Measurements from ENCODE around the gene TSPEAR.

TSPEAR gene

DNA sequence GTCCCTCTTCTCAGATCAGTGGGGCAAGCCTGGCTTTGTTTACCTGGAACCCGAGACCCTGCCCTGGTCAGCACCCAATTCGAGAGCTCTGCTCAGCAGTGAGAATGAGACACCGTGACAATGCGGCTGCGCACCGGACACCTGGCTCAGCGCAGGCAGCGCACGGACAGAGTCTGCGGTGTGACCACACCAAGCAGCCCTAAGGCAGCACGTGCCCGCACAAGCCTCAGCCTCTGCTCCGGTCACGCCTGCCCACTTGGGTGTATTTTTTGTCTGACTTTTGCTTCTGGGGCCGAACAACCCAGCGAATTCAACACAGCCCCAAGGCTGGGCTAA lies 94.8 kb downstream of the TSPEAR start:
- DNase-seq (ENCODE audit: extremely low read depth, low read depth), result no peak
- H3K4me3 ChIP-seq (replicated peaks; ENCODE audit: low read depth, low read length), result no peak overlapping the region
- TF ChIP-seq, protein P1, sequence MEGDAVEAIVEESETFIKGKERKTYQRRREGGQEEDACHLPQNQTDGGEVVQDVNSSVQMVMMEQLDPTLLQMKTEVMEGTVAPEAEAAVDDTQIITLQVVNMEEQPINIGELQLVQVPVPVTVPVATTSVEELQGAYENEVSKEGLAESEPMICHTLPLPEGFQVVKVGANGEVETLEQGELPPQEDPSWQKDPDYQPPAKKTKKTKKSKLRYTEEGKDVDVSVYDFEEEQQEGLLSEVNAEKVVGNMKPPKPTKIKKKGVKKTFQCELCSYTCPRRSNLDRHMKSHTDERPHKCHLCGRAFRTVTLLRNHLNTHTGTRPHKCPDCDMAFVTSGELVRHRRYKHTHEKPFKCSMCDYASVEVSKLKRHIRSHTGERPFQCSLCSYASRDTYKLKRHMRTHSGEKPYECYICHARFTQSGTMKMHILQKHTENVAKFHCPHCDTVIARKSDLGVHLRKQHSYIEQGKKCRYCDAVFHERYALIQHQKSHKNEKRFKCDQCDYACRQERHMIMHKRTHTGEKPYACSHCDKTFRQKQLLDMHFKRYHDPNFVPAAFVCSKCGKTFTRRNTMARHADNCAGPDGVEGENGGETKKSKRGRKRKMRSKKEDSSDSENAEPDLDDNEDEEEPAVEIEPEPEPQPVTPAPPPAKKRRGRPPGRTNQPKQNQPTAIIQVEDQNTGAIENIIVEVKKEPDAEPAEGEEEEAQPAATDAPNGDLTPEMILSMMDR (IDR thresholded peaks at IDR 0.05; ENCODE audit: low read depth, low read length, missing control alignments), result no peak

DNA sequence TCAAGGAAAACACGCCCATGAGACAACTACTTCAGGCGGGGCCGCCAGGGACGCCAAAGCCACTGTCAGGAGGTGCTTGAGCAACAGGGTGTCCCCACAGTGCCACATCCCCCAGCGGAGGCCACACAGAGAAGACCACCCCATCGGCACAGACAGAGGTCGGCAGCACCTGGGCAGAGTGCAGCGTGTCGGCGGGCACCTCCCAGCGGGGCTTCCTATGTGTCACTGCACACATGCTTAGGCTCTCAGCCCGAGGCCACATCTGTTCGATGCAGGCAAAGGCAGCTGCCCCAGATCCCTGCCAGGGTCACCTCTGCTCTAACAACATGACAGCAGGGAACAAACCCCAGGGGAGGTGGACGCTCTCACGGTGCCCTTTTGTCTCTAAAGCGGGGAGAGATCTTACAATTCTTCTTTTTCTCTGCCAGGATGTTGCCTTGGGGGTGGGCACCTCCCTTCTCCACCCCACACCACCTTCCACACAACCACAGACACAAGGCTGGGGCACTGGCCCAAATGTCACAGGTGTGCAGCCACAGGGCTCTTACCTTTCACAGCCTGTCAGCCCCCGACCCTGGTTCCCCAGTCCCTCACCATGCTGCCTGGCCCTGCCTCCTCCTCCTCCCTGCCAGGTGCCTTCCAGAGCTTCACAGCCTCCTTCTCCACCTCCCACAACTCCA lies 95.3 kb downstream of the TSPEAR start:
- TF ChIP-seq, protein P1 (IDR thresholded peaks at IDR 0.05; ENCODE audit: low read depth, low read length, missing control alignments), result no peak
- no peak for DNase-seq (ENCODE audit: extremely low read depth, low read depth)
- H3K4me3 ChIP-seq (replicated peaks; ENCODE audit: low read depth, low read length), result no peak overlapping the region

DNA sequence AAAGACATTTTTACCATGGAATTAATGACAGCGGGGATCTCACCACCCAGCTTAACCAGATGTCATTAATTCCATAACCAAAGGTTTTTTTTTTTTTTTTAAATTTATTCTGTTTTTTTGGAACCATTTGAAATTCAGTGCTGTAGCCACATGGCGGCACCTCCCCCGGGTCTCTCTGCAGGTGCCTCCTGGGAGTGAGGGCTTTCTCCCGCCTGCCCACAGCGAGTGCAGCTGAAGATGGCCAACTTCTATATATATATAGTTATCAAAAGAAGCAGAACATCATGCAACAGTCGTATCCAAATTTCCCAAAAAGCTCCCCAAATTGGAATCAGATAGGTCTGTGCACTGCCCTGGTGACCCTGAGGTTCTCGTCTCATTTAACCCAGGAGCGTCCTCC lies 95.9 kb downstream of the TSPEAR start:
- no peak for DNase-seq (ENCODE audit: extremely low read depth, low read depth)
- TF ChIP-seq, protein P1 (IDR thresholded peaks at IDR 0.05; ENCODE audit: low read depth, low read length, missing control alignments), result no peak
- H3K4me3 ChIP-seq (replicated peaks; ENCODE audit: low read depth, low read length), result no peak overlapping the region

DNA sequence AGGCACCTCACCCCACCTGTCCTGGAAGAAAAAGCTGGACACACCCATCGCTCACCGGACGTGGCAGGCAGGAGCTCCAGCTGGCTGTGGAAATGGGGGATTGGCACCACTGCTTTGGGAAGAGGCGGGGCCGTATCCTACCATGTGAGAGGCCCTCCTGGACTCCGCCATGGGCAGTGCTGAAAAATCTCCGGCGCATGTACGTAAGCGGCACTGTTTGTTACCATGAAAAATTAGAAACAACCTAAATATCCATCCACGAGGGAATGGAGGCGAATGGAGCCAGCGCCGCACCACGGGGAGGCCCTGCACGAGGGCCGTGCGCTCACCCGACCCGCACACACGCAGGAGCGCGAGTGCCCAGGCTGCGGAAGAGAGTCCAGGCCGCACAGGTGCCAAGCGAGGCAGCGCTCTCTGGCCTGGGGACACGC lies 96.4 kb downstream of the TSPEAR start:
- TF ChIP-seq, protein P1 (IDR thresholded peaks at IDR 0.05; ENCODE audit: low read depth, low read length, missing control alignments), result no peak
- DNase-seq (ENCODE audit: extremely low read depth, low read depth), result no peak
- no peak overlapping the region for H3K4me3 ChIP-seq (replicated peaks; ENCODE audit: low read depth, low read length)

DNA sequence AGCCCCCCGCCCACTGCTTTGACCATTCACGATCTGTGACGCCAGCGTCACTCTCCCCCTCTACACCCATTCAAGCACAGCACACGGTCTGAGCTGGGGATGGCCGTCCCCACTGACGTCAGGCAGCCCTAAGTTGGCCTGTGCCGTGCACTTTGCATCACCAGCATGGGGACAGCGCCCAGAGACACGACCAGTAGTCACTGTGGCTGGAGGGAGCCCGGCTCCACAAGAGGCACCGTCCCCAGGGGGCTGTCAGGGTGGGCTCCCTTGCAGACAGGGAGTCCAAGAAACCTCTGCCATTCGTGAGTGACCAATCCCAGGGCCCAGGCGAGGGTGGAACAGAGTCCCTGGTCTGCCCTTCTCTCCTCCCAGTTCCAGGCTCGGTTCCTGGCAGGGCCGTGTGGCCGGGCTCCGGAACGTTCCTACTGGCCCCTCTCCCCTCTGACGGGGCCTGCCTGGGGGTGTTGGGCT lies 97.2 kb downstream of the TSPEAR start:
- no peak for DNase-seq (ENCODE audit: extremely low read depth, low read depth)

DNA sequence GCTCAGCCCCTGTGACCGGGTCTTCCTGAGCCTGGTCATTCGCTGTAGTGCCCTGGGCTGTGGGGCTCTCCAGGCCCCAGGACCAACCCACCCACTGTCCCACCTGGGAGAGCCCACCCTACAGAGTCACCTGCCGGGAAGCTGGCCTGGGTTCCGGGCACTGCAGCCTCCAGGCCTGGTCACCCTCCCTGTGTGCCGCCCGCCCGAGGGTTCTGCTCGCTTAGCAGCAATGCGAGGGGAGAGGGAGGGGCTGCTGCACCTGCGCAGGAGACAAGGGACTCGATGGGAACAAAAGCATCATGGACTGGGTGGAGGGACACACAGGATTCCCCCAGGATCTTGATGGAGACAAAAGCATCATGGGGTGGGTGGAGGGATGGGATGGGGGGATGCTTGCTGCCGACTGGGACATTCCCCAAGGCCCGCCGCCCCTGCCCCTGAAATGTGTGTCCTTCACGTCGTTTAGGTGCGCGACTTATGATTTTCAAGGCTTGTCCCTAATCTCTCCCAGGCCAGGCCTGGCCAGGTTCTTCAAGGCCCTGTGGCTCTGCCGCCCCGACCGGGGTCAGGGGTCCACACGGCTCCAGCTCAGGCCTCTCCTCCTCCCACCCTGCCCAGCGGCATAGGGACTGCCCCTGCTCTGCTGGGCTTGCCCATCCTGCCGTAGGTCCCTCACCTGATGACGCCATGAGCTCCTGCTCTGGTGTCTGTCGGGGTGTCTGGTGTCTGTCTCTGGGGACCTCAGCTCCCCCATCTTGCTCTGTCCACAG lies 97.8 kb downstream of the TSPEAR start:
- DNase-seq (ENCODE audit: extremely low read depth, low read depth), result no peak
- TF ChIP-seq, protein P1 (IDR thresholded peaks at IDR 0.05; ENCODE audit: low read depth, low read length, missing control alignments), result no peak
- H3K4me3 ChIP-seq (replicated peaks; ENCODE audit: low read depth, low read length), result no peak overlapping the region

More for the DNA sequence above, 97.2 kb downstream of the TSPEAR start:
- H3K4me3 ChIP-seq (replicated peaks; ENCODE audit: low read depth, low read length), result no peak overlapping the region
- TF ChIP-seq, protein P1 (IDR thresholded peaks at IDR 0.05; ENCODE audit: low read depth, low read length, missing control alignments), result no peak
